Brain microvascular endothelial cell (primary cell): Measurements from ENCODE around the gene GLP2R.
A peak's percentile ranks its signal among the peaks of the same experiment; 100 is the strongest.

ENCODE experiments used
- DNase-seq: peaks from one replicate; pipeline ENCODE4 v3.0.0-alpha.2; 2020
- H3K27ac ChIP-seq: fragments of 250-450 bp; sonication (Bioruptor Pico); 2 replicates; pipeline ENCODE4 v1.5.1; 2020; ENCODE audit warnings: mild to moderate bottlenecking, moderate library complexity
- H3K27me3 ChIP-seq: fragments of 250-450 bp; sonication (Bioruptor Pico); replicated peaks from 2 replicates; pipeline ENCODE4 v1.5.1; 2020; ENCODE audit warnings: mild to moderate bottlenecking
- H3K36me3 ChIP-seq: fragments of 250-450 bp; sonication (Bioruptor Pico); replicated peaks from 2 replicates; pipeline ENCODE4 v1.5.1; 2020; ENCODE audit warnings: mild to moderate bottlenecking
- H3K4me3 ChIP-seq: 2 replicates; pipeline ENCODE4 v1.5.1; 2011; ENCODE audit warnings: low read depth, mild to moderate bottlenecking, control low read depth, low read length, moderate library complexity
- in situ Hi-C: cut with HindIII; loops from 2 replicates; pipeline ENCODE4 v1.10.0; 2017; ENCODE audit warnings: low sequenced_read_pairs, low pct_ligation_motif_present
- TF ChIP-seq, protein P1 (sequence below): IDR thresholded peaks from 2 replicates; pipeline ENCODE4 v1.5.1; 2011; ENCODE audit warnings: low read depth, mild to moderate bottlenecking, moderate library complexity, low read length, control low read depth, inconsistent platforms; ENCODE audit errors: missing control alignments

GLP2R gene

DNA sequence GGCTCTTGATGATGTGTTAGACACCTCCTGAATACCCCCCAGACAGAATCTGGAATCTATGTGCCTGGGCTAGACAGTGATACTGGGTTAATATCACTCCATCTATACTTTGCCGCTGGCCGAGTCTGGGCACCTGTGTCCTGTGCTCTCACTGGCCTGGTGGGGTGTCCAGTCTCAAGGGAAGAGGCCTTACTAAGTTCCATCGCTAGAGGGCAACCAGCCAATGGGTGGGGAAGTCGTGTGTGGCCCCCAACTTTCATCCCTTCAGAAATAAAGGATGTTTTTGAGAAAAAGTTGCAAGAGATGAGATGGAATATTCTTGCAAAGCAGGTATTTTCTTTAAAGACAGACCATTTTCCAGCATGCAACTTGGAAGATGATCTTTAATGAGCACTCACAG is 1.6 kb upstream of the GLP2R start:
- DNase-seq: no peak
- H3K4me3 ChIP-seq: no peak overlapping the region
- TF ChIP-seq, protein P1, sequence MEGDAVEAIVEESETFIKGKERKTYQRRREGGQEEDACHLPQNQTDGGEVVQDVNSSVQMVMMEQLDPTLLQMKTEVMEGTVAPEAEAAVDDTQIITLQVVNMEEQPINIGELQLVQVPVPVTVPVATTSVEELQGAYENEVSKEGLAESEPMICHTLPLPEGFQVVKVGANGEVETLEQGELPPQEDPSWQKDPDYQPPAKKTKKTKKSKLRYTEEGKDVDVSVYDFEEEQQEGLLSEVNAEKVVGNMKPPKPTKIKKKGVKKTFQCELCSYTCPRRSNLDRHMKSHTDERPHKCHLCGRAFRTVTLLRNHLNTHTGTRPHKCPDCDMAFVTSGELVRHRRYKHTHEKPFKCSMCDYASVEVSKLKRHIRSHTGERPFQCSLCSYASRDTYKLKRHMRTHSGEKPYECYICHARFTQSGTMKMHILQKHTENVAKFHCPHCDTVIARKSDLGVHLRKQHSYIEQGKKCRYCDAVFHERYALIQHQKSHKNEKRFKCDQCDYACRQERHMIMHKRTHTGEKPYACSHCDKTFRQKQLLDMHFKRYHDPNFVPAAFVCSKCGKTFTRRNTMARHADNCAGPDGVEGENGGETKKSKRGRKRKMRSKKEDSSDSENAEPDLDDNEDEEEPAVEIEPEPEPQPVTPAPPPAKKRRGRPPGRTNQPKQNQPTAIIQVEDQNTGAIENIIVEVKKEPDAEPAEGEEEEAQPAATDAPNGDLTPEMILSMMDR: peak; percentile 15
- H3K27me3 ChIP-seq: no peaks in the 10 kb centered on the region
- no peak overlapping the region for H3K27ac ChIP-seq
- in situ Hi-C loops: no loop called here
- H3K36me3 ChIP-seq: no peaks in the 10 kb centered on the region

GRCh38 chr17:9824797-9825338 is 856 bp upstream of the GLP2R start:
- Histone ChIP-seq H3K36me3 (no peaks in the 10 kb centered on the region), H3K27me3 (no peaks in the 10 kb centered on the region), H3K27ac (no peak overlapping the region), H3K4me3 (no peak overlapping the region)
- in situ Hi-C loops: no loop called here
- TF ChIP-seq, protein P1: no peak
- DNase-seq: no peak

GRCh38 chr17:9828296-9829295 is 2.9 kb downstream of the GLP2R start:
- Histone ChIP-seq H3K4me3 (no peak overlapping the region), H3K27ac (no peak overlapping the region), H3K36me3 (no peaks in the 10 kb centered on the region), H3K27me3 (no peaks in the 10 kb centered on the region)
- DNase-seq: no peak
- in situ Hi-C loops: no loop called here
- TF ChIP-seq, protein P1: no peak

DNA sequence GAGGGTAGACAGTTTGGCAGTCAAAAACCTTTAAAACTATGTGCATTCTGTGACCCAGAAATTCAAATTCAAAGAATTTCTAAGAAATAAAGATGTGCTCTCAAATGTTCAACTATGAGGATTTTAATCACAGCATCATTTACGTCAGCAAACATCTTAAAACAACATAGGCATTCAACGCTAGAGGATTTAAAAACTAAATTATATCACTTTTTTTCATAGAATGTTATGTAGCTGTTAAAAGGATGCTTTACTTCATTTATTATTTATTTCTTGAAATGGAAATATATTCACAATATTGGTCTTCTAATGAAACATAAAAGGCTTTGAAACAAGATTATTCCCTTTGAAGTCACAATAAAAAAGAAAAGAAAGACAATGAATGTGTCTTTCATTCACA is 3.6 kb downstream of the GLP2R start:
- in situ Hi-C loops: no loop called here
- no peaks in the 10 kb centered on the region for H3K36me3 ChIP-seq
- no peak overlapping the region for H3K4me3 ChIP-seq
- no peak for DNase-seq
- no peaks in the 10 kb centered on the region for H3K27me3 ChIP-seq
- TF ChIP-seq, protein P1: no peak
- H3K27ac ChIP-seq: no peak overlapping the region

GRCh38 chr17:9830711-9831110 is 5.0 kb downstream of the GLP2R start:
- Histone ChIP-seq H3K4me3 (no peak overlapping the region), H3K36me3 (no peaks in the 10 kb centered on the region), H3K27me3 (no peaks in the 10 kb centered on the region), H3K27ac (no peak overlapping the region)
- in situ Hi-C loops: no loop called here
- TF ChIP-seq, protein P1: no peak
- no peak for DNase-seq
